ENCODE results near the gene S100B.
"Not testable (repeated sequence)": the region's sequence is repeated elsewhere in the genome, so short reads cannot be mapped to it uniquely, and the experiment has no call there.

The S100B gene

GRCh38 chr21:46630915-46631314 is 26.0 kb upstream of the S100B start:
- H3K27ac ChIP-seq; DNase-seq (ENCODE audit: low read depth, low spot score): not testable (repeated sequence)

- no peak overlapping the region for H3K27ac ChIP-seq
- no peak for DNase-seq (ENCODE audit: low read depth, low spot score)
Measured at GRCh38 chr21:46628868-46629267, 24.0 kb upstream of the S100B start.

GRCh38 chr21:46627726-46628125 is 22.8 kb upstream of the S100B start:
- no peak for DNase-seq (ENCODE audit: low read depth, low spot score)
- H3K27ac ChIP-seq, result no peak overlapping the region

- DNase-seq (ENCODE audit: low read depth, low spot score), result no peak
- H3K27ac ChIP-seq, result no peak overlapping the region
Measured at GRCh38 chr21:46626975-46627501, 22.2 kb upstream of the S100B start.

GRCh38 chr21:46626536-46626935 is 21.7 kb upstream of the S100B start:
- no peak for DNase-seq (ENCODE audit: low read depth, low spot score)
- H3K27ac ChIP-seq, result no peak overlapping the region

GRCh38 chr21:46625759-46626158 is 20.9 kb upstream of the S100B start:
- no peak for DNase-seq (ENCODE audit: low read depth, low spot score)
- no peak overlapping the region for H3K27ac ChIP-seq

GRCh38 chr21:46624050-46624449 is 19.2 kb upstream of the S100B start:
- no peak for DNase-seq (ENCODE audit: low read depth, low spot score)
- no peak overlapping the region for H3K27ac ChIP-seq

- no peak overlapping the region for H3K27ac ChIP-seq
- DNase-seq (ENCODE audit: low read depth, low spot score), result no peak
Measured at GRCh38 chr21:46622226-46622625, 17.3 kb upstream of the S100B start.

- H3K27ac ChIP-seq, result no peak overlapping the region
- DNase-seq (ENCODE audit: low read depth, low spot score), result no peak
Measured at GRCh38 chr21:46621457-46622182, 16.7 kb upstream of the S100B start.

- H3K27ac ChIP-seq, result no peak overlapping the region
- no peak for DNase-seq (ENCODE audit: low read depth, low spot score)
Measured at GRCh38 chr21:46620846-46621245, 16.0 kb upstream of the S100B start.

GRCh38 chr21:46619846-46620245 is 15.0 kb upstream of the S100B start:
- no peak for DNase-seq (ENCODE audit: low read depth, low spot score)
- no peak overlapping the region for H3K27ac ChIP-seq

- no peak for DNase-seq (ENCODE audit: low read depth, low spot score)
- H3K27ac ChIP-seq, result no peak overlapping the region
Measured at GRCh38 chr21:46618738-46619379, 14.0 kb upstream of the S100B start.

- DNase-seq (ENCODE audit: low read depth, low spot score), result no peak
- no peak overlapping the region for H3K27ac ChIP-seq
Measured at GRCh38 chr21:46617267-46618051, 12.6 kb upstream of the S100B start.

- H3K27ac ChIP-seq, result no peak overlapping the region
- no peak for DNase-seq (ENCODE audit: low read depth, low spot score)
Measured at GRCh38 chr21:46616656-46617055, 11.8 kb upstream of the S100B start.

- H3K27ac ChIP-seq, result no peak overlapping the region
- DNase-seq (ENCODE audit: low read depth, low spot score), result no peak
Measured at GRCh38 chr21:46616050-46616449, 11.2 kb upstream of the S100B start.

GRCh38 chr21:46613391-46613790 is 8.5 kb upstream of the S100B start:
- no peak overlapping the region for H3K27ac ChIP-seq
- DNase-seq (ENCODE audit: low read depth, low spot score), result no peak

- DNase-seq (ENCODE audit: low read depth, low spot score), result no peak
- no peak overlapping the region for H3K27ac ChIP-seq
Measured at GRCh38 chr21:46610018-46610701, 5.3 kb upstream of the S100B start.

GRCh38 chr21:46608672-46609111 is 3.8 kb upstream of the S100B start:
- H3K27ac ChIP-seq, result no peak overlapping the region
- DNase-seq (ENCODE audit: low read depth, low spot score), result no peak

- no peak overlapping the region for H3K27ac ChIP-seq
- DNase-seq (ENCODE audit: low read depth, low spot score), result no peak
Measured at GRCh38 chr21:46607636-46608035, 2.8 kb upstream of the S100B start.

GRCh38 chr21:46606427-46606813 is 1.5 kb upstream of the S100B start:
- no peak overlapping the region for H3K27ac ChIP-seq
- DNase-seq (ENCODE audit: low read depth, low spot score), result no peak
